ENCODE results near the gene LRRC8D.
"Not testable (repeated sequence)": the region's sequence is repeated elsewhere in the genome, so short reads cannot be mapped to it uniquely, and the experiment has no call there.

DNA sequence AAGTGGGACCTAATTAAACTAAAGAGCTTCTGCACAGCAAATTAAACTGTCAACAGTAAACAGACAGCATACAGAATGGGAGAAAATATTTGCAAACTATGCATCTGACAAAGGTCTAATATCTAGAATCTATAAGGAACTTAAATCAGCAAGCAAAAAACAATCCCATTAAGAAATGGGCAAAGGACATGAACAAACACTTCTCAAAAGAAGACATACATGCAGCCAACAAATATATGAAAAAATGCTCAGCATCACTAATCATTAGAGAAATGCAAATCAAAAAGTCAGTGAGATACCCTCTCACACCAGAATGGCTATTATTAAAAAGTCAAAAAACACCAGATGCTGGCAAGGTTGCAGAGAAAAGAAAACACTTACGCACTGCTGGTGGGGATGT lies 103.2 kb downstream of the LRRC8D start:
- TF ChIP-seq, protein P1, sequence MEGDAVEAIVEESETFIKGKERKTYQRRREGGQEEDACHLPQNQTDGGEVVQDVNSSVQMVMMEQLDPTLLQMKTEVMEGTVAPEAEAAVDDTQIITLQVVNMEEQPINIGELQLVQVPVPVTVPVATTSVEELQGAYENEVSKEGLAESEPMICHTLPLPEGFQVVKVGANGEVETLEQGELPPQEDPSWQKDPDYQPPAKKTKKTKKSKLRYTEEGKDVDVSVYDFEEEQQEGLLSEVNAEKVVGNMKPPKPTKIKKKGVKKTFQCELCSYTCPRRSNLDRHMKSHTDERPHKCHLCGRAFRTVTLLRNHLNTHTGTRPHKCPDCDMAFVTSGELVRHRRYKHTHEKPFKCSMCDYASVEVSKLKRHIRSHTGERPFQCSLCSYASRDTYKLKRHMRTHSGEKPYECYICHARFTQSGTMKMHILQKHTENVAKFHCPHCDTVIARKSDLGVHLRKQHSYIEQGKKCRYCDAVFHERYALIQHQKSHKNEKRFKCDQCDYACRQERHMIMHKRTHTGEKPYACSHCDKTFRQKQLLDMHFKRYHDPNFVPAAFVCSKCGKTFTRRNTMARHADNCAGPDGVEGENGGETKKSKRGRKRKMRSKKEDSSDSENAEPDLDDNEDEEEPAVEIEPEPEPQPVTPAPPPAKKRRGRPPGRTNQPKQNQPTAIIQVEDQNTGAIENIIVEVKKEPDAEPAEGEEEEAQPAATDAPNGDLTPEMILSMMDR (IDR thresholded peaks at IDR 0.05; ENCODE audit: insufficient read depth, low read length, poor library complexity, severe bottlenecking) = not testable (repeated sequence)
- TF ChIP-seq EZH2phosphoT487 (conservative IDR thresholded peaks at IDR 0.05; ENCODE audit: low read length) = not testable (repeated sequence)

Data from SU-DHL-6 (cell line).